ENCODE data around the gene SAMD10.

DNA sequence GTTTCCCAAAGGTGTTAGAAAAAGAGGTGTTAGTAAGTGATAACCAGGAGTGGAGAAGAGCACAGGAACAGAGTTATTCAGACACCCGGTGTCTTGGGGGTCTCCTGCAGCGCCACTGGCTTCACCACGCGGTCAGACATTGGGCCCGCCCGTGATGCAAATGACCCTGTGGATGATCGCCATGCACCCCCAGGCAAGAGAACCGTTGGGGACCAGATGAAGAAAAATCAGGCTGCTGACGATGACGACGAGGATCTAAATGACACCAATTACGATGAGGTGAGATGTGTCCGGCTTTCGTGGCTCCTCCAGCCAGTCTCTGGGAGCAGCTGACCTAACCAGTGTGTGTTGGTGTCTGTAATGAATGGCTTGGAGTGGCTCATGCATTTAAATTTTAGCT, 3.5 kb upstream of the SAMD10 start:
- TF ChIP-seq CTCF (tag by site-specific recombination; IDR thresholded peaks at IDR 0.05), result no peak
- no peak for TF ChIP-seq ZNF292 (tag by site-specific recombination; IDR thresholded peaks at IDR 0.05; ENCODE audit: borderline replicate concordance, low read depth)
- TF ChIP-seq SP2 (tag by site-specific recombination; IDR thresholded peaks at IDR 0.05), result no peak
- no peak for TF ChIP-seq ZNF677 (tag by site-specific recombination; IDR thresholded peaks at IDR 0.05)
- TF ChIP-seq, protein P1, sequence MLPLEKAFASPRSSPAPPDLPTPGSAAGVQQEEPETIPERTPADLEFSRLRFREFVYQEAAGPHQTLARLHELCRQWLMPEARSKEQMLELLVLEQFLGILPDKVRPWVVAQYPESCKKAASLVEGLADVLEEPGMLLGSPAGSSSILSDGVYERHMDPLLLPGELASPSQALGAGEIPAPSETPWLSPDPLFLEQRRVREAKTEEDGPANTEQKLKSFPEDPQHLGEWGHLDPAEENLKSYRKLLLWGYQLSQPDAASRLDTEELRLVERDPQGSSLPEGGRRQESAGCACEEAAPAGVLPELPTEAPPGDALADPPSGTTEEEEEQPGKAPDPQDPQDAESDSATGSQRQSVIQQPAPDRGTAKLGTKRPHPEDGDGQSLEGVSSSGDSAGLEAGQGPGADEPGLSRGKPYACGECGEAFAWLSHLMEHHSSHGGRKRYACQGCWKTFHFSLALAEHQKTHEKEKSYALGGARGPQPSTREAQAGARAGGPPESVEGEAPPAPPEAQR (tag by site-specific recombination; IDR thresholded peaks at IDR 0.05), result no peak
